HEK293 (cell line): Measurements from ENCODE around the gene PCBP3.
A peak's percentile ranks its signal among the peaks of the same experiment; 100 is the strongest.
"Not testable (repeated sequence)": the region's sequence is repeated elsewhere in the genome, so short reads cannot be mapped to it uniquely, and the experiment has no call there.

ENCODE experiments used
- CTCF ChIA-PET: fragments of 350-600 bp; formaldehyde crosslinking; extraction: SDS; loops from one replicate; lab custom pipeline; 2021; ENCODE audit warnings: antibody characterized with exemption; lab: Yijun Ruan, JAX
- POLR2A ChIA-PET: fragments of 300-600 bp; formaldehyde crosslinking; extraction: SDS; loops from one replicate; lab custom pipeline; 2020; ENCODE audit warnings: antibody characterized with exemption, inconsistent platforms; lab: Yijun Ruan, JAX
- H3K27ac ChIP-seq: fragments of 200-500 bp; sonication (Bioruptor generic); 2 replicates; pipeline ENCODE4 v1.5.1; 2014; ENCODE audit warnings: low read depth, low read length, control low read depth, inconsistent platforms; ENCODE audit errors: extremely low read depth
- H3K36me3 ChIP-seq, 2 experiments: fragments of 200-500 bp in 1 of 2; sonication (Bioruptor generic) in 1 of 2; 1 replicate in 1 of 2; 2 replicates in 1 of 2; pipeline ENCODE4 v1.5.1; 2014 to 2017; ENCODE audit warnings: inconsistent platforms in 2 of 2, low read length in 2 of 2; ENCODE audit not compliant: control insufficient read depth in 2 of 2, insufficient read depth in 1 of 2
- H3K4me1 ChIP-seq: fragments of 200-500 bp; sonication (Bioruptor generic); 2 replicates; pipeline ENCODE4 v1.5.1; 2014; ENCODE audit warnings: mild to moderate bottlenecking, low read length, inconsistent platforms; ENCODE audit not compliant: control insufficient read depth, insufficient read depth
- H3K4me3 ChIP-seq: 2 replicates; pipeline ENCODE4 v1.5.1; 2011; ENCODE audit warnings: low read depth, mild to moderate bottlenecking, control low read depth, low read length, moderate library complexity
- H3K9me3 ChIP-seq: fragments of 200-500 bp; sonication (Bioruptor generic); 2 replicates; pipeline ENCODE4 v1.5.1; 2014; ENCODE audit warnings: low read depth, low read length, inconsistent platforms; ENCODE audit not compliant: control insufficient read depth, insufficient read depth
- BCL11B ChIP-seq: fragments of 450-650 bp; formaldehyde crosslinking; IDR thresholded peaks from 2 replicates; pipeline ENCODE4 v1.5.1; 2016; ENCODE audit warnings: low read depth, missing biosample characterization, missing genetic modification characterization
- EGR2 ChIP-seq: fragments of 450-650 bp; formaldehyde crosslinking; IDR thresholded peaks from 2 replicates; pipeline ENCODE4 v1.5.1; 2016; ENCODE audit warnings: low read depth, missing biosample characterization, missing genetic modification characterization
- GLI4 ChIP-seq: fragments of 450-650 bp; formaldehyde crosslinking; IDR thresholded peaks from 2 replicates; pipeline ENCODE4 v1.5.1; 2016; ENCODE audit warnings: missing biosample characterization, missing genetic modification characterization
- KLF9 ChIP-seq: fragments of 450-650 bp; formaldehyde crosslinking; IDR thresholded peaks from 2 replicates; pipeline ENCODE4 v1.5.1; 2016; ENCODE audit warnings: missing biosample characterization, missing genetic modification characterization, low read depth
- RBAK ChIP-seq: fragments of 450-650 bp; formaldehyde crosslinking; IDR thresholded peaks from 2 replicates; pipeline ENCODE4 v1.5.1; 2016; ENCODE audit warnings: missing biosample characterization, missing genetic modification characterization
- SALL2 ChIP-seq: fragments of 450-650 bp; formaldehyde crosslinking; IDR thresholded peaks from 2 replicates; pipeline ENCODE4 v1.5.0; 2017; ENCODE audit warnings: missing biosample characterization, mild to moderate bottlenecking, missing genetic modification characterization, borderline replicate concordance
- ZFHX2 ChIP-seq: fragments of 450-650 bp; formaldehyde crosslinking; conservative IDR thresholded peaks from 2 replicates; pipeline ENCODE4 v1.5.1; 2016; ENCODE audit warnings: missing biosample characterization, missing genetic modification characterization
- ZNF169 ChIP-seq: fragments of 450-650 bp; formaldehyde crosslinking; IDR thresholded peaks from 2 replicates; pipeline ENCODE4 v1.5.1; 2016; ENCODE audit warnings: missing biosample characterization, missing genetic modification characterization
- ZNF248 ChIP-seq: fragments of 450-650 bp; formaldehyde crosslinking; IDR thresholded peaks from 2 replicates; pipeline ENCODE4 v1.5.1; 2017; ENCODE audit warnings: missing biosample characterization, missing genetic modification characterization
- ZNF324 ChIP-seq: fragments of 450-650 bp; formaldehyde crosslinking; IDR thresholded peaks from 2 replicates; pipeline ENCODE4 v1.5.1; 2016; ENCODE audit warnings: missing biosample characterization, missing genetic modification characterization
- ZNF518A ChIP-seq: fragments of 450-650 bp; formaldehyde crosslinking; conservative IDR thresholded peaks from 2 replicates; pipeline ENCODE4 v1.5.1; 2016; ENCODE audit warnings: low read depth, missing biosample characterization, missing genetic modification characterization
- ZNF776 ChIP-seq: fragments of 450-650 bp; formaldehyde crosslinking; IDR thresholded peaks from 2 replicates; pipeline ENCODE4 v1.5.0; 2017; ENCODE audit warnings: missing biosample characterization, missing genetic modification characterization, borderline replicate concordance
- ZSCAN4 ChIP-seq: fragments of 450-650 bp; formaldehyde crosslinking; IDR thresholded peaks from 2 replicates; pipeline ENCODE4 v1.5.1; 2017; ENCODE audit warnings: missing biosample characterization, missing genetic modification characterization
- TF ChIP-seq, protein P1 (sequence below): fragments of 450-650 bp; formaldehyde crosslinking; IDR thresholded peaks from 2 replicates; pipeline ENCODE4 v1.5.1; 2016; ENCODE audit warnings: missing biosample characterization, missing genetic modification characterization

PCBP3 gene

DNA sequence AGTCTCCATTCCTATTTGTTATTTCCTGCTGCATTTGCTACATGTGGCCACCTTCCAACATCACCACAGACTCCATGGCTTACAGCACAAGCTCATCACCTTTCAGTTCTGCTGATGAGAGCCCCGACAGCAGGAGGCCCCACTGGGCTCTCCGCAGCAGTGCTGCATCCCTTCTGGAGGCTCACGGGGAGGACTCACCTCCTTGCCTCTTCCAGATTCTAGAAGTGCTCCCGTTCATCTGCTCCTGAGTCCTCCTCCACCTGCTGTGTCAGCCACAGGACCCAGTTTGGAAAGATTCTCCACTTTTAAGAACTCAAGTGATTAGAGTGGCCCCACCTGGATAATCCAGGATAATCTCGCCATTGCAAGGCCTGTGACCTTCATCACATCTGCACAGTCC is 167.6 kb downstream of the PCBP3 start (continued):
- TF ChIP-seq ZNF518A (no peak), ZSCAN4 (tag by site-specific recombination) (no peak), ZNF248 (tag by site-specific recombination) (no peak), ZNF324 (no peak), BCL11B (tag by site-specific recombination) (no peak), SALL2 (tag by site-specific recombination) (no peak), ZNF776 (tag by site-specific recombination) (no peak), KLF9 (no peak)

DNA sequence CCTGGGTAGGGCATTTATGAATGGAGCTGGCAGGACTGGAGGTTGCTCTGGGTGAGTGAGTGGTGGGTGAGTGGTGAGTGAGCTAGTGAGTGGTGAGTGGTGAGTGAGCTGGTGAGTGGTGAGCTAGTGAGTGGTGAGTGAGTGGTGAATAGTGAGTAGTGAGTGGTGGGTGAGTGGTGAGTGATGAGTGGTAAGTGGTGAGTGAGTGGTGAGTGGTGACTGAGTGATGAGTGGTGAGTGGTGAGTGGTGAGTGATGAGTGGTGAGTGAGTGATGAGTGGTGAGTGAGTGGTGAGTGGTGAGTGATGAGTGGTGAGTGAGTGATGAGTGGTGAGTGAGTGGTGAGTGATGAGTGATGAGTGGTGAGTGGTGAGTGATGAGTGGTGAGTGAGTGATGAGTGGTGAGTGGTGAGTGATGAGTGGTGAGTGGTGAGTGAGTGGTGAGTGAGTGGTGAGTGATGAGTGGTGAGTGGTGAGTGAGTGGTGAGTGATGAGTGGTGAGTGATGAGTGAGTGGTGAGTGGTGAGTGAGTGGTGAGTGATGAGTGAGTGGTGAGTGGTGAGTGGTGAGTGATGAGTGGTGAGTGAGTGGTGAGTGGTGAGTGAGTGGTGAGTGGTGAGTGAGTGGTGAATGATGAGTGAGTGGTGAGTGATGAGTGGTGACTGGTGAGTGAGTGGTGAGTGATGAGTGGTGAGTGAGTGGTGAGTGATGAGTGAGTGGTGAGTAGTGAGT is 170.8 kb downstream of the PCBP3 start:
- H3K27ac ChIP-seq, H3K9me3 ChIP-seq, POLR2A ChIA-PET, H3K4me1 ChIP-seq, H3K4me3 ChIP-seq, H3K36me3 ChIP-seq: not testable (repeated sequence)
- TF ChIP-seq GLI4 (tag by site-specific recombination): 0 out of 2 replicates have a peak, but pooled peaks have one; percentile 18
- TF ChIP-seq RBAK (tag by site-specific recombination): peak; percentile 45; the same call in 1 of the 2 replicates
- TF ChIP-seq SALL2 (tag by site-specific recombination): 0 out of 2 replicates have a peak, but pooled peaks have one; percentile 35
- TF ChIP-seq ZNF169 (tag by site-specific recombination): peak; percentile 84
- peak; percentile 84 for TF ChIP-seq EGR2
- TF ChIP-seq ZFHX2: peak; percentile 31
- TF ChIP-seq, protein P1, sequence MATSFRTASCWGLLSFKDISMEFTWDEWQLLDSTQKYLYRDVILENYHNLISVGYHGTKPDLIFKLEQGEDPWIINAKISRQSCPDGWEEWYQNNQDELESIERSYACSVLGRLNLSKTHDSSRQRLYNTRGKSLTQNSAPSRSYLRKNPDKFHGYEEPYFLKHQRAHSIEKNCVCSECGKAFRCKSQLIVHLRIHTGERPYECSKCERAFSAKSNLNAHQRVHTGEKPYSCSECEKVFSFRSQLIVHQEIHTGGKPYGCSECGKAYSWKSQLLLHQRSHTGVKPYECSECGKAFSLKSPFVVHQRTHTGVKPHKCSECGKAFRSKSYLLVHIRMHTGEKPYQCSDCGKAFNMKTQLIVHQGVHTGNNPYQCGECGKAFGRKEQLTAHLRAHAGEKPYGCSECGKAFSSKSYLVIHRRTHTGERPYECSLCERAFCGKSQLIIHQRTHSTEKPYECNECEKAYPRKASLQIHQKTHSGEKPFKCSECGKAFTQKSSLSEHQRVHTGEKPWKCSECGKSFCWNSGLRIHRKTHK (tag by site-specific recombination): 0 out of 2 replicates have a peak, but pooled peaks have one; percentile 33
- CTCF ChIA-PET: interaction anchor here (0.9 to 1.0 kb wide), 2 partner anchors 203 to 258 kb away, joined by 3 to 4 read pairs; no protein-coding TSS in a partner anchor

GRCh38 chr21:45815781-45816180 is 172.3 kb downstream of the PCBP3 start:
- not testable (repeated sequence) for H3K36me3 ChIP-seq, H3K4me3 ChIP-seq, H3K27ac ChIP-seq, H3K9me3 ChIP-seq, H3K4me1 ChIP-seq
- POLR2A ChIA-PET: interaction anchor here (0.8 kb wide), 1 partner anchor 877 kb away, joined by 6 read pairs; no protein-coding TSS in a partner anchor
- CTCF ChIA-PET: interaction anchor here (0.6 to 5.2 kb wide), 2 partner anchors 260 to 403 kb away, joined by 3 to 41 read pairs; no protein-coding TSS in a partner anchor
- peak; percentile 51; the same call in 1 of the 2 replicates for TF ChIP-seq EGR2
